HepG2 (cell line): ENCODE data around the gene ZFP69. TPM values are rescaled to one million over a fixed set of nuclear protein-coding genes. Genes with fewer than 3 reads are reported as not detected.

Experiments
- ATAC-seq: fragments of 200-7000 bp; cut with Tn5 transposase; 3 replicates; pipeline ENCODE4 v1.9.1; 2020; ENCODE audit warnings: mild to moderate bottlenecking, moderate library complexity
- BruUV-seq: library from RNA; stranded (reverse); fragments of 400-500 nt; replicated peaks from 2 replicates; lab custom pipeline; 2021; lab: Mats Ljungman, UMichigan
- CTCF ChIA-PET: fragments of 300-600 bp; formaldehyde crosslinking; extraction: SDS; loops from one replicate; lab custom pipeline; 2021; ENCODE audit warnings: low total read pairs, inconsistent platforms, low intra/inter-chr PET ratio; lab: Yijun Ruan, JAX
- POLR2A ChIA-PET: fragments of 350-600 bp; sonication (Branson Sonifier 250); formaldehyde crosslinking; loops from one replicate; lab custom pipeline; 2020; ENCODE audit warnings: antibody characterized with exemption, inconsistent platforms; lab: Yijun Ruan, JAX
- DNase-seq: peaks from one replicate; pipeline ENCODE4 v3.0.0-alpha.2; 2015; ENCODE audit warnings: low spot score
- FAIRE-seq: peaks from 3 replicates; lab custom pipeline; 2011; peaks lifted over from hg19 to GRCh38; lab: Jason Lieb, UNC
- H2AFZ ChIP-seq: one replicate; pipeline ENCODE4 v1.6.1; 2011; ENCODE audit warnings: low read length, inconsistent platforms
- H3K27ac ChIP-seq: fragments of 300-600 bp; 3 replicates; pipeline ENCODE4 v1.8.0; 2011; ENCODE audit warnings: mixed run types, mild to moderate bottlenecking, mixed read lengths, low read length, inconsistent platforms; ENCODE audit not compliant: insufficient read depth; ENCODE audit errors: extremely low read length
- H3K27me3 ChIP-seq, 2 experiments: fragments of 200-600 bp in 1 of 2; 2 replicates in 1 of 2; 3 replicates in 1 of 2; pipeline versions ENCODE4 v1.6.0 to v1.8.0; 2011; ENCODE audit warnings: low read length in 2 of 2, mild to moderate bottlenecking in 2 of 2, moderate library complexity in 2 of 2, inconsistent platforms in 1 of 2; ENCODE audit not compliant: insufficient read depth in 2 of 2, control insufficient read depth in 1 of 2
- H3K36me3 ChIP-seq, 2 experiments: fragments of 200-600 bp in 1 of 2; replicated peaks in 1 of 2; 2 replicates in 1 of 2; 3 replicates in 1 of 2; pipeline versions ENCODE4 v1.5.1 to v1.8.0; 2011; ENCODE audit warnings: low read length in 2 of 2, inconsistent platforms in 1 of 2; ENCODE audit not compliant: insufficient read depth in 2 of 2, control insufficient read depth in 1 of 2
- H3K4me1 ChIP-seq: 2 replicates; pipeline ENCODE4 v1.5.1; 2012; ENCODE audit warnings: low read length, inconsistent platforms; ENCODE audit not compliant: insufficient read depth
- H3K4me2 ChIP-seq: 2 replicates; pipeline ENCODE4 v1.6.0; 2011; ENCODE audit warnings: low read depth, low read length, inconsistent platforms
- H3K4me3 ChIP-seq, 3 experiments: fragments of 200-600 bp in 1 of 3; sonication (generic), shearing (Covaris generic) in 1 of 3; replicated peaks in 1 of 3; 2 replicates each; pipeline ENCODE4 v1.5.1; 2011 to 2016; ENCODE audit warnings: low read length in 3 of 3, inconsistent platforms in 2 of 3, low read depth in 2 of 3, mild to moderate bottlenecking in 2 of 3, control low read depth in 1 of 3, mixed read lengths in 1 of 3; ENCODE audit not compliant: insufficient read depth in 1 of 3
- H3K79me2 ChIP-seq: one replicate; pipeline ENCODE4 v1.6.1; 2011; ENCODE audit warnings: low read length, inconsistent platforms; ENCODE audit not compliant: insufficient read depth
- H3K9ac ChIP-seq: 2 replicates; pipeline ENCODE4 v1.6.0; 2011; ENCODE audit warnings: mild to moderate bottlenecking, low read depth, low read length, inconsistent platforms; ENCODE audit not compliant: insufficient read depth
- H3K9me3 ChIP-seq: 2 replicates; pipeline ENCODE4 v1.5.1; 2012; ENCODE audit warnings: mild to moderate bottlenecking, low read length
- H4K20me1 ChIP-seq: 2 replicates; pipeline ENCODE4 v1.6.0; 2011; ENCODE audit warnings: inconsistent platforms, mild to moderate bottlenecking, low read length, moderate library complexity; ENCODE audit not compliant: insufficient read depth
- DPF2 ChIP-seq: sonication (generic); formaldehyde crosslinking; IDR thresholded peaks from 2 replicates; pipeline ENCODE4 v1.4.0; 2020; ENCODE audit warnings: mild to moderate bottlenecking, low read depth, missing genetic modification reagents, borderline replicate concordance
- HNF1A ChIP-seq, 2 experiments: sonication (generic) in 1 of 2; formaldehyde crosslinking in 1 of 2; IDR thresholded peaks; 2 replicates each; pipeline versions ENCODE4 v1.4.0 to v1.6.1; 2016 to 2020; ENCODE audit warnings: borderline replicate concordance in 1 of 2, low read depth in 1 of 2, mild to moderate bottlenecking in 1 of 2, missing genetic modification reagents in 1 of 2
- KLF16 ChIP-seq, 2 experiments: sonication (generic) in 1 of 2; formaldehyde crosslinking in 1 of 2; IDR thresholded peaks; 2 replicates each; pipeline versions ENCODE4 v1.6.1 to v1.8.0; 2016 to 2023; ENCODE audit warnings: missing genetic modification reagents in 2 of 2, missing compliant biosample characterization in 1 of 2
- ZNF24 ChIP-seq: fragments of 450-650 bp; IDR thresholded peaks from 2 replicates; pipeline ENCODE4 v1.6.1; 2017; ENCODE audit warnings: antibody characterized with exemption, mild to moderate bottlenecking
- ZSCAN12 ChIP-seq: sonication (generic); formaldehyde crosslinking; IDR thresholded peaks from 2 replicates; pipeline ENCODE4 v1.9.0; 2021; ENCODE audit warnings: mild to moderate bottlenecking, missing genetic modification reagents
- ZZZ3 ChIP-seq: sonication (generic); formaldehyde crosslinking; IDR thresholded peaks from 2 replicates; pipeline ENCODE4 v1.4.0; 2020; ENCODE audit warnings: missing genetic modification reagents, mild to moderate bottlenecking, borderline replicate concordance
- WGBS: methylation state at CpG from one replicate; pipeline ENCODE4 v1.1.6; 2017; ENCODE audit warnings: low lambda C conversion rate; 5-methylcytosine and 5-hydroxymethylcytosine counted together
- in situ Hi-C: cut with HindIII; loops from 2 replicates; pipeline ENCODE4 v1.10.0; 2017; ENCODE audit warnings: low pct_unique_long_range_greater_than_20kb; ENCODE audit not compliant: extremely low pct_ligation_motif_present
- intact Hi-C: fragments of 100-400 bp; cut with micrococcal nuclease; formaldehyde crosslinking; loops from one replicate; pipeline ENCODE4 v1.10.0; 2022; ENCODE audit not compliant: unreplicated experiment
- polyA plus RNA-seq, 8 experiments: library from polyadenylated mRNA; depleted of rRNA in 3 of 8; stranded (reverse) in 7 of 8; unstranded in 1 of 8; fragments of >200 nt; fragmentation: Illumina TruSeq in 4 of 8; extraction: Trizol in 4 of 8; gene quantifications; 2 replicates each; pipeline versions ENCODE4 v1.2.1 to v1.2.3, GENCODE V29; 2011 to 2016; ENCODE audit warnings: low read depth in 4 of 8, missing spikeins in 1 of 8, mixed read lengths in 1 of 8; ENCODE audit not compliant: insufficient read depth in 1 of 8
- total RNA-seq, 5 experiments: library from RNA; depleted of rRNA; stranded (reverse); fragments of >200 nt; fragmentation: Illumina TruSeq; extraction: Trizol; gene quantifications; 2 replicates each; pipeline ENCODE4 v1.2.3, GENCODE V29; 2016; ENCODE audit warnings: low read depth in 1 of 5
- TF ChIP-seq, protein P1 (sequence below): sonication (generic); formaldehyde crosslinking; IDR thresholded peaks from 2 replicates; pipeline ENCODE4 v1.9.0; 2021; ENCODE audit warnings: missing genetic modification reagents, mild to moderate bottlenecking, borderline replicate concordance
- TF ChIP-seq, protein P2 (sequence below): sonication (generic); formaldehyde crosslinking; IDR thresholded peaks from 2 replicates; pipeline ENCODE4 v1.4.0; 2020; ENCODE audit warnings: mild to moderate bottlenecking, missing genetic modification reagents, borderline replicate concordance

ZFP69 gene
- total and polyA plus RNA-seq, 2 of the 13 experiments (the other 11 are each of a cell fraction or from before 2014, with no cell fraction given): 2.6 to 5.6 TPM

DNA sequence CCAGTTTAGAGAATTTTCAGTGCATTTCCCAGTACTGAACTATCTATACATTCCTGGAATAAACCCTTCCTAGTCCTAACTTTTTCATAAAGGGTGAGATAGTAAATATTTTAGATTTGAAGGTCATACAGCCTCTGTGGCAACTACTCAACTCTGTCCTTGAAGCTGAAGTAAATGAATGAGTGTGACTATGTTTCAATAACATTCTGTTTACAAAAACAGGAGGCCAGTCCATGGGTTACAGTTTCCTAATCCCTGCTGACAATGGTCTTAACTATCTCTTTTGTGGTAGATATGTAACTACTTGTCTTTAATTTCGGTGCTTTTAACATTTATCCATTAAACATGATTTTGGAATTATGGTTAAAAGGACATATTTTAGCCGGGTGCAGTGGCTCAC is 58.6 kb downstream of the ZFP69 start:
- no TSS peak for BruUV-seq
- Histone ChIP-seq H3K4me2 (peak overlapping the region; percentile 47; the same call in 1 of the 2 replicates), H3K4me3 (no peak overlapping the region), H3K9me3 (no peaks in the 10 kb centered on the region), H4K20me1 (no peaks in the 10 kb centered on the region), H2AFZ (no peak overlapping the region), H3K79me2 (peaks cover 13% of the 10 kb centered on the region), H3K27me3 (no peaks in the 10 kb centered on the region; a peak in 1 of 5 replicates), H3K9ac (peak overlapping the region; percentile 41), H3K4me1 (peaks cover 43% of the 10 kb centered on the region), H3K27ac (peak overlapping the region; percentile 84), H3K36me3 (peaks cover 4 to 10% of the 10 kb centered on the region in 2 experiments; a peak in 3 of 5 replicates)
- ChIA-PET POLR2A (interaction anchor here (0.6 kb wide), 1 partner anchor 86 kb away, joined by 4 read pairs; the partner anchor contains the start of gene ZFP69B), CTCF (no interaction called here)
- DNase-seq (peak; percentile 86), FAIRE-seq (peak; percentile 51), ATAC-seq (peak; percentile 61)
- in situ Hi-C loops (no loop called here), intact Hi-C loops (no loop called here)
- 11% methylated on average over 2 of the region's 2 CpGs for WGBS
- peak; percentile 64; the same call in 1 of the 2 replicates for TF ChIP-seq HNF1A (IDR thresholded peaks at IDR 0.05; ENCODE audit: low read depth)
- peak; percentile 59; the same call in 1 of the 2 replicates for TF ChIP-seq HNF1A (CRISPR knock-in tag; IDR thresholded peaks at IDR 0.05; ENCODE audit: borderline replicate concordance)
- TF ChIP-seq KLF16 (CRISPR knock-in tag; IDR thresholded peaks at IDR 0.05): peak in 1 of 2 experiments; percentile 43; a peak in 1 of 4 replicates
- 0 out of 2 replicates have a peak, but pooled peaks have one; percentile 15 for TF ChIP-seq ZNF24
- TF ChIP-seq DPF2 (CRISPR knock-in tag): peak; percentile 94
- no peak for TF ChIP-seq ZZZ3 (CRISPR knock-in tag)
- TF ChIP-seq, protein P1, sequence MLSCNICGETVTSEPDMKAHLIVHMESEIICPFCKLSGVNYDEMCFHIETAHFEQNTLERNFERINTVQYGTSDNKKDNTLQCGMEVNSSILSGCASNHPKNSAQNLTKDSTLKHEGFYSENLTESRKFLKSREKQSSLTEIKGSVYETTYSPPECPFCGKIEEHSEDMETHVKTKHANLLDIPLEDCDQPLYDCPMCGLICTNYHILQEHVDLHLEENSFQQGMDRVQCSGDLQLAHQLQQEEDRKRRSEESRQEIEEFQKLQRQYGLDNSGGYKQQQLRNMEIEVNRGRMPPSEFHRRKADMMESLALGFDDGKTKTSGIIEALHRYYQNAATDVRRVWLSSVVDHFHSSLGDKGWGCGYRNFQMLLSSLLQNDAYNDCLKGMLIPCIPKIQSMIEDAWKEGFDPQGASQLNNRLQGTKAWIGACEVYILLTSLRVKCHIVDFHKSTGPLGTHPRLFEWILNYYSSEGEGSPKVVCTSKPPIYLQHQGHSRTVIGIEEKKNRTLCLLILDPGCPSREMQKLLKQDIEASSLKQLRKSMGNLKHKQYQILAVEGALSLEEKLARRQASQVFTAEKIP: no peak
- TF ChIP-seq, protein P2, sequence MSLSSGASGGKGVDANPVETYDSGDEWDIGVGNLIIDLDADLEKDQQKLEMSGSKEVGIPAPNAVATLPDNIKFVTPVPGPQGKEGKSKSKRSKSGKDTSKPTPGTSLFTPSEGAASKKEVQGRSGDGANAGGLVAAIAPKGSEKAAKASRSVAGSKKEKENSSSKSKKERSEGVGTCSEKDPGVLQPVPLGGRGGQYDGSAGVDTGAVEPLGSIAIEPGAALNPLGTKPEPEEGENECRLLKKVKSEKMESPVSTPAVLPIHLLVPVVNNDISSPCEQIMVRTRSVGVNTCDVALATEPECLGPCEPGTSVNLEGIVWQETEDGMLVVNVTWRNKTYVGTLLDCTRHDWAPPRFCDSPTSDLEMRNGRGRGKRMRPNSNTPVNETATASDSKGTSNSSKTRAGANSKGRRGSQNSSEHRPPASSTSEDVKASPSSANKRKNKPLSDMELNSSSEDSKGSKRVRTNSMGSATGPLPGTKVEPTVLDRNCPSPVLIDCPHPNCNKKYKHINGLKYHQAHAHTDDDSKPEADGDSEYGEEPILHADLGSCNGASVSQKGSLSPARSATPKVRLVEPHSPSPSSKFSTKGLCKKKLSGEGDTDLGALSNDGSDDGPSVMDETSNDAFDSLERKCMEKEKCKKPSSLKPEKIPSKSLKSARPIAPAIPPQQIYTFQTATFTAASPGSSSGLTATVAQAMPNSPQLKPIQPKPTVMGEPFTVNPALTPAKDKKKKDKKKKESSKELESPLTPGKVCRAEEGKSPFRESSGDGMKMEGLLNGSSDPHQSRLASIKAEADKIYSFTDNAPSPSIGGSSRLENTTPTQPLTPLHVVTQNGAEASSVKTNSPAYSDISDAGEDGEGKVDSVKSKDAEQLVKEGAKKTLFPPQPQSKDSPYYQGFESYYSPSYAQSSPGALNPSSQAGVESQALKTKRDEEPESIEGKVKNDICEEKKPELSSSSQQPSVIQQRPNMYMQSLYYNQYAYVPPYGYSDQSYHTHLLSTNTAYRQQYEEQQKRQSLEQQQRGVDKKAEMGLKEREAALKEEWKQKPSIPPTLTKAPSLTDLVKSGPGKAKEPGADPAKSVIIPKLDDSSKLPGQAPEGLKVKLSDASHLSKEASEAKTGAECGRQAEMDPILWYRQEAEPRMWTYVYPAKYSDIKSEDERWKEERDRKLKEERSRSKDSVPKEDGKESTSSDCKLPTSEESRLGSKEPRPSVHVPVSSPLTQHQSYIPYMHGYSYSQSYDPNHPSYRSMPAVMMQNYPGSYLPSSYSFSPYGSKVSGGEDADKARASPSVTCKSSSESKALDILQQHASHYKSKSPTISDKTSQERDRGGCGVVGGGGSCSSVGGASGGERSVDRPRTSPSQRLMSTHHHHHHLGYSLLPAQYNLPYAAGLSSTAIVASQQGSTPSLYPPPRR (CRISPR knock-in tag): peak; percentile 35; the same call in 1 of the 2 replicates
- TF ChIP-seq ZSCAN12 (CRISPR knock-in tag): no peak
